Neural cell (in vitro differentiated cells): Measurements from ENCODE around the gene MANBA.

Experiments
- TAF1 ChIP-seq: IDR thresholded peaks from 2 replicates; pipeline ENCODE4 v1.6.1; 2012; ENCODE audit warnings: low read depth
- TF ChIP-seq, protein P1 (sequence below): fragments of 450-650 bp; IDR thresholded peaks from 2 replicates; pipeline ENCODE4 v1.5.1; 2014; ENCODE audit warnings: antibody characterized with exemption, mild to moderate bottlenecking, moderate library complexity; ENCODE audit not compliant: poor library complexity, severe bottlenecking

DNA sequence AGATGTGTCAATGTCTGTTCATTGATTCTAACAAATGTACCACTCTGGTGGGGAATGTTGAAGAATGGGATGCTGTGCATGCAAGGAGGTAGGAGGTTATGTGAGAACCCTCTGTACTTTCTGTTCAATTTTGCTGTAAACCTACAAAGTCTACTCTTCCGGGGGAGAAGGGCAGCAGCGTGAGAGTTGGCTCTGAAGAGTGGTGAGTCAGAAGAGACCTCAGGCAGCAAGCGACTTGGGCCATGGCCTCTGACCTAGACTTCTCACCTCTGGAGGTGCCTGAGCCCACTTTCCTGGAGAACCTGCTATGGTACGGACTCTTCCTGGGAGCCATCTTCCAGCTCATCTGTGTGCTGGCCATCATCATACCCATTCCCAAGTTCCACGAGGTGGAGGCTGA lies 26.7 kb downstream of the MANBA start:
- TF ChIP-seq, protein P1, sequence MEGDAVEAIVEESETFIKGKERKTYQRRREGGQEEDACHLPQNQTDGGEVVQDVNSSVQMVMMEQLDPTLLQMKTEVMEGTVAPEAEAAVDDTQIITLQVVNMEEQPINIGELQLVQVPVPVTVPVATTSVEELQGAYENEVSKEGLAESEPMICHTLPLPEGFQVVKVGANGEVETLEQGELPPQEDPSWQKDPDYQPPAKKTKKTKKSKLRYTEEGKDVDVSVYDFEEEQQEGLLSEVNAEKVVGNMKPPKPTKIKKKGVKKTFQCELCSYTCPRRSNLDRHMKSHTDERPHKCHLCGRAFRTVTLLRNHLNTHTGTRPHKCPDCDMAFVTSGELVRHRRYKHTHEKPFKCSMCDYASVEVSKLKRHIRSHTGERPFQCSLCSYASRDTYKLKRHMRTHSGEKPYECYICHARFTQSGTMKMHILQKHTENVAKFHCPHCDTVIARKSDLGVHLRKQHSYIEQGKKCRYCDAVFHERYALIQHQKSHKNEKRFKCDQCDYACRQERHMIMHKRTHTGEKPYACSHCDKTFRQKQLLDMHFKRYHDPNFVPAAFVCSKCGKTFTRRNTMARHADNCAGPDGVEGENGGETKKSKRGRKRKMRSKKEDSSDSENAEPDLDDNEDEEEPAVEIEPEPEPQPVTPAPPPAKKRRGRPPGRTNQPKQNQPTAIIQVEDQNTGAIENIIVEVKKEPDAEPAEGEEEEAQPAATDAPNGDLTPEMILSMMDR = no peak
- TF ChIP-seq TAF1 = no peak
